ENCODE results near the gene DGKD.

- TF ChIP-seq CTCF (IDR thresholded peaks at IDR 0.05), result no peak
- TF ChIP-seq POLR2A (IDR thresholded peaks at IDR 0.05), result no peak
Measured at GRCh38 chr2:233442028-233442310, 87.7 kb downstream of the DGKD start.

Data from Peyer's patch (tissue), 4 donors.